ENCODE results near the gene SLC2A6. TPM values are rescaled to one million over a fixed set of nuclear protein-coding genes. Genes with fewer than 3 reads are reported as not detected.

Gene SLC2A6
- total RNA-seq, 6 donors from 2014 or later: 5.2 to 17.2 (median 7.5) TPM

- no peak overlapping the region for H3K4me3 ChIP-seq
- ATAC-seq (ENCODE audit: low FRiP score in 2 of 2) (no peak), DNase-seq (peak in 1 of 2 donors; percentile 10)
- H3K27ac ChIP-seq: no peak overlapping the region
- peaks cover 0 to 3% (median 0%) of the 10 kb centered on the region in 4 donors for H3K27me3 ChIP-seq
- WGBS, 2 donors: 77 to 79% methylated on average over 10 to 11 of the region's 11 CpGs
- H3K4me1 ChIP-seq: peaks cover 4 to 10% (median 5%) of the 10 kb centered on the region in 4 donors
- H3K36me3 ChIP-seq: no peaks in the 10 kb centered on the region
- TF ChIP-seq EP300 (IDR thresholded peaks at IDR 0.05) (no peak), CTCF (IDR thresholded peaks at IDR 0.05) (no peak), POLR2A (IDR thresholded peaks at IDR 0.05) (no peak), POLR2AphosphoS5 (IDR thresholded peaks at IDR 0.05) (no peak)
- no peaks in the 10 kb centered on the region for H3K9me3 ChIP-seq
Measured at GRCh38 chr9:133516256-133516960, 37.5 kb upstream of the SLC2A6 start.

- WGBS, 2 donors: 89 to 93% methylated on average over 11 to 14 of the region's 17 CpGs
- Histone ChIP-seq H3K9me3 (no peaks in the 10 kb centered on the region), H3K27ac (no peak overlapping the region), H3K4me1 (peaks cover 4 to 10% (median 5%) of the 10 kb centered on the region in 4 donors), H3K4me3 (no peak overlapping the region), H3K36me3 (no peaks in the 10 kb centered on the region), H3K27me3 (peaks cover 0 to 3% (median 0%) of the 10 kb centered on the region in 4 donors)
- no peak for TF ChIP-seq CTCF (IDR thresholded peaks at IDR 0.05)
- TF ChIP-seq EP300 (IDR thresholded peaks at IDR 0.05): no peak
- TF ChIP-seq POLR2AphosphoS5 (IDR thresholded peaks at IDR 0.05): no peak
- no peak for TF ChIP-seq POLR2A (IDR thresholded peaks at IDR 0.05)
- no peak for ATAC-seq (ENCODE audit: low FRiP score in 2 of 2)
- DNase-seq: no peak
Measured at GRCh38 chr9:133515615-133516255, 36.8 kb upstream of the SLC2A6 start.

- Histone ChIP-seq H3K27ac (no peak overlapping the region), H3K4me1 (peaks cover 4 to 10% (median 5%) of the 10 kb centered on the region in 4 donors), H3K4me3 (no peak overlapping the region), H3K27me3 (peaks cover 0 to 3% (median 0%) of the 10 kb centered on the region in 4 donors), H3K36me3 (no peaks in the 10 kb centered on the region), H3K9me3 (no peaks in the 10 kb centered on the region)
- ATAC-seq (ENCODE audit: low FRiP score in 2 of 2): no peak
- DNase-seq: peak in 1 of 2 donors; percentile 55
- TF ChIP-seq POLR2AphosphoS5 (IDR thresholded peaks at IDR 0.05) (no peak), CTCF (IDR thresholded peaks at IDR 0.05) (no peak), EP300 (IDR thresholded peaks at IDR 0.05) (no peak)
- 92 to 94% methylated on average over 8 to 10 of the region's 10 CpGs for WGBS, 2 donors
Measured at GRCh38 chr9:133515240-133515610, 36.3 kb upstream of the SLC2A6 start.

- H3K4me1 ChIP-seq: peaks cover 9 to 13% (median 10%) of the 10 kb centered on the region in 4 donors
- no peak for TF ChIP-seq EP300 (IDR thresholded peaks at IDR 0.05)
- TF ChIP-seq POLR2AphosphoS5 (IDR thresholded peaks at IDR 0.05): no peak
- TF ChIP-seq CTCF (IDR thresholded peaks at IDR 0.05): no peak
- TF ChIP-seq POLR2A (IDR thresholded peaks at IDR 0.05): no peak
- H3K9me3 ChIP-seq: no peaks in the 10 kb centered on the region
- DNase-seq (peak in 1 of 2 donors; percentile 69), ATAC-seq (ENCODE audit: low FRiP score in 2 of 2) (peak in 1 of 2 donors; percentile 55)
- no peak overlapping the region for H3K4me3 ChIP-seq
- WGBS, 2 donors: 58 to 61% methylated on average over 5 to 14 of the region's 14 CpGs
- peaks cover 0 to 3% (median 0%) of the 10 kb centered on the region in 4 donors for H3K27me3 ChIP-seq
- H3K27ac ChIP-seq: peak overlapping the region in 1 of 4 donors; percentile 49
- no peaks in the 10 kb centered on the region for H3K36me3 ChIP-seq
Measured at GRCh38 chr9:133514460-133515239, 35.8 kb upstream of the SLC2A6 start.
